T47D (cell line): Measurements from ENCODE around the gene SLFN13.

ENCODE experiments used
- DNase-seq, 2 experiments: peaks; one replicate each; pipeline versions ENCODE4 v3.0.0 to v3.0.0-alpha.2; 2011 to 2012; ENCODE audit warnings: low read depth in 1 of 2, low spot score in 1 of 2
- JUND ChIP-seq: IDR thresholded peaks from 2 replicates; pipeline ENCODE4 v1.6.1; 2012; ENCODE audit warnings: low read depth
- in situ Hi-C: cut with HindIII; loops from 2 replicates; pipeline ENCODE4 v1.10.0; 2016; ENCODE audit warnings: low sequenced_read_pairs, low pct_unique_long_range_greater_than_20kb

The SLFN13 gene

GRCh38 chr17:35448214-35448898 is at the start of gene SLFN13:
SLFN13 (minus strand) TSS chr17:35448766; CDS start chr17:35445680, 3,086 bp downstream.
- TF ChIP-seq JUND, result no peak
- in situ Hi-C loops, result no loop called here
- peak; percentile 74 to 91 for DNase-seq

GRCh38 chr17:35496451-35497290 is 48.1 kb upstream of the SLFN13 start:
- in situ Hi-C loops, result no loop called here
- TF ChIP-seq JUND, result no peak
- no peak for DNase-seq

DNA sequence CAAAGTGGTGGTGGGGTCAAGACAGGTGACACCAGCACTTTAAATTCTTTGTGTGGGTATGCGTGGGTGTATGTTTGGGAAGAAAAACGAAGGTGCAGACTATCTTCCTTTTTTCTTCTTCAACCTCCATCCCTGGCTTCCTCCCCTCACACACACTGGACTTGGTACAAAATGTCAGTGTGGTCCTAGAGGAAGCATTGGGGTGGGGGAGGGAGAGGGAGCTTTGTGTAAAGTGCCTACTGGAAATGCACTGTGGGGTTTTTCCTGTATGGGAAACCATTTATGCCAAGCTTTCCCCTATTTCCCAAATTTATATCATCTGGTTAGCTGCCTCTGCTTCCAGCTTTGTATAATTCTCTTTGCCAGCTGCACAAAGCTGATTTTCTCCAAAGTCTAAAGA is 44.5 kb upstream of the SLFN13 start:
- in situ Hi-C loops, result no loop called here
- no peak for TF ChIP-seq JUND

DNA sequence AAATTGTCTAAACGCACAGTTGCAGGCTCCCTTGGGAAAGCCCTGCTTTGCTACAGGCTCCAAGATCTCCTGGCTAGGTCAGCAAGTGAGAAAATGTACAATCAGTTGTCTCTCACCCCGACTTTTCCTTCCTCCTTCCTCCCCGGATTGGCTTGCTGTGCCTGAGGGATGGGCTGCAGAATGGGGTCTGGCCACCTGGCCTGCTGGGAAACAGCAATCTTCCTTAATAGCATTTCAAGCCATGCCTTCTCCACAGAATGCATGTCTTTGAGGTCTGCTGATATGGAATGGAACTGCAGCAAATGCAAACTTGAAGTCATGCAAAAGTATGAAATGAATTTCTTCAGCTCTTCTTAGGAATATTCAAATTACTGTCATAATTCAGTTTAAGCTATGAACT is 42.9 kb upstream of the SLFN13 start:
- TF ChIP-seq JUND, result no peak
- no peak for DNase-seq
- in situ Hi-C loops, result no loop called here

More for the DNA sequence above, 44.5 kb upstream of the SLFN13 start:
- no peak for DNase-seq

DNA sequence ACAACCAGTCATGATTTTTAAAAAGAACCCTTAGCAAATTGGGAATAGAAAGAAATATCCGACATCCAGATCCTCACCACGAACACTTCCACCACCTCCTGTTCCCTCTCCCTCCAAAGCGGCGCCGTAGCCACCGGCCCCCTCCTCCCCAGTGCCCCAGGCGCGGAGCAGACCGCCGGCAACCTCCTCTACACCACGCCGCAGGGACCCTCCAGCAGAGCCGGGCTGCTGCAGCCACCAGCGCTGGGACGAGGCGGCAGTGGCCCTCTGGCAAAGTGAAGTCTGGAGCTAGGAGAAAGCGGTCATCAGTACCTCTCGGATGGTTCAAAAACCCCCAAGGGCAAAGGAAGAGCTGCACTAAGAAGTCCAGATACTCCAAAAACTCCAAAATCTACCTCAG is 41.4 kb upstream of the SLFN13 start:
- DNase-seq, result no peak
- in situ Hi-C loops, result no loop called here
- TF ChIP-seq JUND, result no peak

DNA sequence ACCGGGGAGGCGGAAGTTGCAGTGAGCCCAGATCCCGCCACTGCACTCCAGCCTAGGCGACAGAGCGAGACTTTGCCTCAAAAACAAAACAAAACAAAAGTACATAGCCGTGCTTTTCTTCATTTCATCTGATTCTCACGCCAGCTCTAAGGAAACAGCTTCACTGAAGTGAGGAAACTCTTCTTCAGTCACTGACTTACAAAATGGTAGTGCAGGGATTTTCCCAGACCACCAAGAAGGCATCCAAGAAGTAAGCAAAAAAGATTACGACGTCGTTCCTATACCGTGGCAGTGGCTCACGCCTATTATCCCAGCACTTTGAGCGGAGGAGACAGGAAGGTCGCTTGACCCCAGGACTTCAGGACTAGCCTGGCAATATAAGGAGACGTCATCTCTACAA is 40.4 kb upstream of the SLFN13 start:
- TF ChIP-seq JUND, result no peak
- in situ Hi-C loops, result no loop called here
- no peak for DNase-seq

DNA sequence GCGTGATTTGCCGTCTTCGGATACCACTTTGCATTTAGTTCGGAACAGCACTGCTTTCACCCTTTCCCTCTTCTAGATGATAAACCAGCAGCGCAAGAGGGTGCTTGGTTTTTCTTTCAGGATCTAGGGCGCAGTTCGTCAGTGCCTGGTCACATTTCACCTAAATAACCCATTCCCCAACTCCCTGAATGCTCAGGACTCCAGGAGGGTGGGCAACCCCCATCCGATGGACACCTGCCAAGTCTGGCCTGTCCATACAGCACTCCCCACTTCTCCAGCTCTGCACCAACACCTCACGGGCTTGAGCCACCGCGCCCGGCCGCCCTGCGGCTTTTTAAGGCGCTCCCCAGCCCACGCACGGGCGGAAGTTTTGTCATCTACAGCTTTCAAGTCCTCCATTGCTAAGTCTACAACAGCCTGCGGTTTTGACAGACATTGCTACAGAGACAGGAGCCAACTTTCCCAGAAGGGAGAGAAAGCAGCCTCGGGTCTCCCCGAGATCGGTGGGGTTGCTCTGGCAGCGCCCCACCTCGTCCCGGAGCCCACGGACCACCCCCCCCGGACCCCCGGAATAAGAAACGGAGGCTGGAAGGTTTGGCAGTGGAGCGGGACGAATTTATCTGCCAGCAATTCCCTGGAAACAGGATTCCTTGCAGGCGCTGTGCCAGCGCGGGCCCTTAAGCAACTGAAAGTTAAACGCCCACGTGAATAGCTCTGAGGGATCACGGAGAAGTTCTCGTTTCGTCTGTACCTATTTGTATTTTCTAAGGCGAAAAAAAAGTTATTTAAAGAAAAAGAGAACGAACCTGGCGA is 38.6 kb upstream of the SLFN13 start:
- DNase-seq, result peak in 1 of 2 experiments; percentile 40
- in situ Hi-C loops, result no loop called here
- no peak for TF ChIP-seq JUND

DNA sequence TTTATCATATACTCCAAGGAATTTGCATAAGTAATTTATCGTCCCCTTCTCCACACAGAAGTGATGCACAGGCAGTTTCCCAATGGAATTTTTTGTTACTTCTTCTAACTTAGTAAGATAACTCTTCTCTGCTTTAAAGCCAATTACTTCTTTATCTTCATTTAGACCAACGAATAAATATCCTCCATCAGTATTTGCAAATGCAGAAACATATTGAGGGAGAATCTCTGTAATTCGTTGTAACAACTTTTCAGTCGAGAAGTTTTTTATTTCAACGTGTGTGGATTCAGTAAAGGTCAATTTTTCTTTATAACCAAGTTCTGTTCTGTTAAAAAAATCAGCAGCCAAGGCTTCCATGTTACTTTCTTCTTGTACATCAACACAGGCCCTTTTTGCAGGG is 30.7 kb upstream of the SLFN13 start:
- in situ Hi-C loops, result no loop called here
- DNase-seq, result no peak
- TF ChIP-seq JUND, result no peak

DNA sequence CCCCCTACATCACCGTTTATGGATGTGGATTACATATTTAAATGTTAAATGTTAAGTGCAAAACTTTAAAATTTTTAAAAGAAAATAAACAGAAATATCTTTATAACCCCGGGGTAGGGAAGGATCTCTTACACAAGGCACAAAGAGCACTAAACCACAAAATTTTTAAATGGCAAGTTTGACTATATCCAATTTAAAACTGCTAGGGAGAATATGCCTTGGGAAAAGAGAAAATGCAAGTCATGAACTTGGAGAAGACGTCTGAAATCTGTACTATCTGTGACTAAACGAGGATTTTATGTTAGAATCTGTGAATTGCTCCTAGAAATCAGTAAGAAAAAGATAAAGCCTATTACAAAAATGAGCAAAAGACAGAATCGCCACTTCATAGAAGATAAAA is 28.7 kb upstream of the SLFN13 start:
- TF ChIP-seq JUND, result no peak
- DNase-seq, result no peak
- in situ Hi-C loops, result no loop called here

DNA sequence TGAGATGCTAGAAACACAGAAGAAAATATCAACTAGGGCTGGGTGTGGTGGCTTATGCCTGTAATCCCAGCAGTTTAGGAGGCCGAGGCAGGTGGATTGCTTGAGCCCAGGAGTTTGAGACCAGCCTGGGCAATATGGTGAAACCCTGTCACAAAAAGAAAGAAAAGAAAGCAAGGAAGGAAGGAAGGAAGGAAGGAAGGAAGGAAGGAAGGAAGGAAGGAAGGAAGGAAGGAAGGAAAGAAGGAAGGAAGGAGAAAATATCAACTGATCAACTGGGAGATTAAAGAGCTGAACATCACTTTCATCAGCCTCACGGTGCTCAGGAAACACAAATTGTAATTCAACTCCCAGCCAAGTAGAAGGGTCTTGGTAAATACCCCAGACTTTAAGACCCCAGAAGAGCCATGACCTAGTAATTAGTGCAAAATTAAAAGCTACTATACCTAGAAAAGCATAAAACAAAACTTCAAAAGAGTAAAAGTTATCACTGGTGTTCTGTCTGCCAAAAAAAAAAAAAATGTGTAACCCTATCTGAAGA is 27.8 kb upstream of the SLFN13 start:
- in situ Hi-C loops, result no loop called here
- DNase-seq, result no peak
- TF ChIP-seq JUND, result no peak

GRCh38 chr17:35468475-35468874 is 19.9 kb upstream of the SLFN13 start:
- no peak for TF ChIP-seq JUND
- DNase-seq, result no peak
- in situ Hi-C loops, result no loop called here

DNA sequence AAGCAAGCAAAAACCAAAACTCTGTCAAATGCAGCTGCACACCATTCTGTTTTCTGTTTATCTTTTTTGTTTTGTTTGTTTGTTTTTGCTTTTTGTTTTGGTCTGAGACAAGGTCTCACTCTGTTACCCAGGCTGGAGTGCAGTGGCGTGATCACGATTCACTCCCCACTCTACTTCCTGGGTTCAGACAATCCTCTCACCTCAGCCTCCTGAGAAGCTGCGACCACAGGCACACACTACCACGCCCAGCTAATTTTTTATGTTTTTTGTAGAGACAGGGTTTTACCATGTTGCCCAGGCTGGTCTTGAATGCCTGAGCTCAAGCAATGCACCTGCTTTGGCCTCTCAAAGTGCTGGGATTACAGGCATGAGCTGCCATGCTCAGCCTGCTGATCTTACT is 19.3 kb upstream of the SLFN13 start:
- DNase-seq, result no peak
- TF ChIP-seq JUND, result no peak
- in situ Hi-C loops, result no loop called here
